GM18526 (cell line): Measurements from ENCODE around the gene GRAP2.

ENCODE experiments used
- POLR2A ChIP-seq: IDR thresholded peaks from 3 replicates; pipeline ENCODE4 v1.6.1; 2011; ENCODE audit not compliant: insufficient read length; ENCODE audit errors: extremely low read depth

GRAP2 gene

DNA sequence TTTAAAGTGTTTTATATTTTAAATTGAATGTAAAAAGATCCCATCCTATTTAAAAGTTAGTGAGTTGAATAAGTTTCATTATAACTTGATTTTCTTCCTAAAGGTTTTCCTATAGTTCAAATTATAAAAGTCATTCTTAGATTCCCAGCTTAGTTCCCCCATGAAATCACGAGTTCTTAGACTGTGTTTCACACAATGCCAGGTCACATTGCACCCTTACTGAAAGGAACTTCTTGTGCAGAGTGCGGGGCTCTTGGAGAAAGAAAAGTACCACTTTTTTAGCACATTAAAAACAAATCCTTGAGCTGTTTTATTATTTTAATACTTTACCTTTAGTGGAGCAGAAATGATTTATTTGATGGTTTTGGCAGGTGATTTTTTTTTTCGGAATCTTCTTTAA lies 15.6 kb downstream of the GRAP2 start:
- no peak for TF ChIP-seq POLR2A

DNA sequence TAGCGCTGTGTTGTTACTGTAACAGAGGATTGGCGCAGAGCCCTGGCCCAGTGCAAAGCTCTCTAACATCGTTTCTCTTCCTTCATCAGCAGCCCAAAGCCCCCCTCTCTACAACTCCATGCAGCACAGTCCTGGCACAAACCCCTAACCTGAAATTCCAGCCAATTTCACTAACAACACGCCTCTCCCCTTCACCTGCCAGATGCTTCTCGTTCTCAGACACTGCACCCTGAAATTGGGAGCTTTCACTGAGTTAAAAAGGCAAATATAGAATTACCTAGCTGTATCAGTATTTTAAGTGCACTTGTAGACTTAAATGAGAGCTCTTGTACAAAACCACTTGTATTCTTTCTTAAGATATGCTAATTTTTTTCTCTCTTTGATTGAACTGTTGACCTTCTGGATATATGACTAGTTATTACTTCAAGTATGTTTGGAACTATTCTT lies 16.3 kb downstream of the GRAP2 start:
- TF ChIP-seq POLR2A, result no peak

DNA sequence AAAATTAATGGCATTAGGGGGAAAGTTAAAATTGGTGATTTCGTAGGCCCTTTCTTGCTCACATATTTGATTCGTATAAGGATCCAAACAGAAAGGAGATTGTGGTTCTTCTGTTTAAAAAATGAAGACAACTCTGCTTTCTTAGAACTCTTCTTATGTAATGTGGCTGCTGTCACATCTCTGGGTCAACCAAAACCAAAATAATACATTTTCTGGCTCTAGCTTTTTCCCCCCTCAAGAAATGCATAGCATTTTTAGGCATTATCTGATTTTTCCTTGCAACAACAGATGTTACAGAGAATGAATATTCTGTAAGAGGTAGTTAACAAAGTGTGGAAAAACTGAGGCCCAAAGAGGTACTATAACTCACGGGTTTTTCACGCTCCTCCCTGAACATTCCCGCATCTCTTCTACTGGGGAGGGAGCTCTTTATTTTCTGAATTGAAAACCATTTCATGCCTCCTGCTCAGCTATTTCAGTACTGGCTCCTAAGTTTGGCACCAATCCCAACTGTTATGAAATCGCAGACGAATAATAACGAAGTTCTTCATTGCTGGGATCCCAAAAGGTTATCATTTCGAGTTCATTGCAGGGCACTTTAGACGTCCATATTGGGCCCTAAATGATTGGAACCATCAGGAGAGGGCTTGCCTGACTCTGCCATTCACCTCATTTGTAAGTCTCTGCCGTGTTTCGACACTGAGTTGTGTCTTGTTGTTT lies 17.1 kb downstream of the GRAP2 start:
- TF ChIP-seq POLR2A, result no peak

DNA sequence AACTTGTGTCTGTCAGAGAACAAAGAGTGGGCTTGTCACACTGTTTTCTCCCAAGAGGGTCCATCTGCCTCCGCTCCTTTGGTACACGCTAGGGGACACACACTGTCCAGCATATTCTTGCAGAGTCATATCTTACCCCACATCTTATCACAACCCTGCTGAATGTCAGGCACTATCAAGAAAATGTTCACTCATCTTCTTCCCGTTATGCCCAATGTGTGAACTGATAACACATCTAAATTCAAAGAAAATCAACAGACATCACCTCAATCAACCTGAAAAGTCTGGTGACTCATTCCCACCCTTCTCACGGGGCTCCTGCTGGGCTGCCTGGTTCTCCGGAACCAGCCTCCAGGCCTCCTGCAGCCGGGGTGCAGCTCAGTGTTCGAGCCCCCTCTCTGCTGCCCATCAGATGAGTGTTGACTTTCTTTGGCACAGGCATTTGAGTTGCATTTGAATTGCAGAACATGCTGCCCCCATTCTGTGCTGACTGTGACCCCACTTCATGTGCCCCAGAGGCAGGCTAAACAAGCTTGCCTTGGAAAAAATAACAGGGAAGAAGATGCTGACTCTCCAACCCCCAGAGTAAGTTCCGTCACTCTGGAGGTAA lies 19.4 kb downstream of the GRAP2 start:
- no peak for TF ChIP-seq POLR2A

DNA sequence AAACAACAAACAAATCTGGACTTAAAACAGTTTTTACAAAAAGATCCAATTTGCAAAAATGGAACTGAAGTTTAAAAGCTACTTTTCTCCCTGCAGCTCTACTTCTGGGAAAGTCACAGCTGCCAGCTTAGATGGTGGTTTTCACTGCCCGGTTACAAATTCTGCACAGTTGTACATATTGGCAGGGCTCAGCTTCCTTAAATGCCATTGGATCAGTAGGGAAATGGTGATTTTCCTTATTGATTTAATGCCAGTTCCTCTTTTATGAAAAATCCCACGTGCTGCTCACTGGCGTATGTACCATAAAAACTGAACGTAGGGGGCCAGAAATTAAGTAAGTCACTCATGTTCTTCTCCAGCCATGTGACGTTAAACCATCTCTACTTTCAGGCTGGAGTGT lies 22.8 kb downstream of the GRAP2 start:
- no peak for TF ChIP-seq POLR2A

DNA sequence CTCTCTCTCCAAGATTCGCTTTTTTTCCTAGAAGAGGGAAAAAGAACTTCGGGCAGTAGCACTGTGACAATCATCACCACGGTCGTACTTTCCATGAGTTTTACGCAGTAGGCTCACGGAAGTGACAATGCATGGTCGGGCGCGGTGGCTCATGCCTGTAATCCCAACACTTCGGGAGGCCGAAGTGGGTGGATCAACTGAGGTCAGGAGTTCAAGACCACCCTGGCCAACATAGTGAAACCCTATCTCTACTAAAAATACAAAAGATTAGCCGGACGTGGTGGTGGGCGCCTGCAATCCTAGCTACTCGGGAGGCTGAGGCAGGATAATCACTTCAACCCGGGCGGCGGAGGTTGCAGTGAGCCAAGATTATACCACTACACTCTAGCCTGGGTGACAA lies 23.4 kb downstream of the GRAP2 start:
- TF ChIP-seq POLR2A, result no peak

DNA sequence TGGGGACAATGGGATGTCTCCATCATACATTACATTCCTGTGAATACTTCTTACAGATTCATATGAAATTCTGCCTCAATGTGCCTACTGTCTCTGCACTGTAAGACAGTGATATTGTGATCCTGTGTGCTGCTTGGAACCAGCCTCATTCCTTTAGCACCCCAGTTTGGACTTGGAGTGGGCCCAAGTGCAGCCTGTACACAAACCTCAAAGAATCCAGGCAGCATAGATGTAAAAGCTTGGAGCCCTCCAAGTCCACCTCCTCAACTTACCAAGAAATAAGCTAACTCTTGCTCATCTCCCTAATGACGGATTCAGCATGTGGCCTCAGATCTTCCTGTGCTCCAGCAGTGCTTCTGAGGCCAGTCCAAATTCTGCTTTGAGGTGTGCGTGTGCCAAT lies 24.4 kb downstream of the GRAP2 start:
- TF ChIP-seq POLR2A, result no peak

DNA sequence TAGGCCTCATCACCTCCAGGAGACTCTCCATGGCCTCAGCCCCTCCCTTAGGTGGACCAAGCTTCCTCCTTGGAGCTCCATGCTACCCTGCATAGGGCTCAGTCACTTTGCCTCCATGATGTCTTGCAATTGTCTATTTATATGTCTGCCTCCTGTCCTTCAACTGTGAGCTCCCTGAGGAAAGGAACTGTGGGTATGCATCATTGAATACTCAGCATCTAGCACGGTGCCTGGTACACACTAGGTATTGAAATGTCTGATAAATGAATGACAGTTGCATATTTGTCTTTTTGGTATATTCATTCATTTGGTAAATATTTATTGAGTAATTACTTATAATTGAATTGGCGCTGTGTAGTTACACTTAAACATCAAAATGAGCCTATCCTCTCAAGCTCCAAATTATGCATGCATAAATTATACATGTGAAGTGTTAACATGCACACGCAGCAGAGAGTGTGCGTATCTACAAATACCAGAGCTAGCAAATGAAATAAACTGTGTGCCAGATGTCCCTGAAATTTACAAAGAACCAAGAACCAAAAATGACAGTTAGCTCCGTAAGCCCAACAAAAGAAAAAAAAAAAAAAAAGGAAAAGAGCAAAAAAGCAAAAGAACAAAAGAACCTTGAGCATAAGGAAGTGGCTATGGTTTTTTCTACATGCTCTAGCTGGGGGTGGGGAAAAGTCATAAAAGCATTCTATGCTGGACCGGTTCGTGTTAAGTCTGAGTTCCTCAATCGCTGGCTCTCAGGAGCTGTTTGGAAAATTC lies 25.2 kb downstream of the GRAP2 start:
- TF ChIP-seq POLR2A, result no peak

DNA sequence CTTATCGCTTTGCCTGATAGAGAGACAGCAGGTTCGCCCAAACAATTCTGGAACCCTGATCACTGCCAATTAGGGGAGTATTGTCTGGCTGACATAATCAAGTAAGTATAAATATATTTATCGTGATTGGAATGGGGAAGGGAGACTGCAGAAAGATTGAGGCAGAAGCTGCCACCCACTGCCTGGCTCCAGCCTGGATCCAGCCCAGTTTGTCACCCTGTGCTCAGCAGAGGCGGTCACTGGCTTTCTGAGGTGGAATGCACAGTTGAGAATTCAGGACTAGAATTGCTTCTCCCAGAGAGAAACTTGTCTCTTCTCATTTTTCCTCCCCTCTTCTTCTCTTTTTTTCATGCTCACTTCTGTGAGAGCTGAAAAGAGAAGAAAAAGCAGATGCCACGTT lies 25.9 kb downstream of the GRAP2 start:
- no peak for TF ChIP-seq POLR2A

DNA sequence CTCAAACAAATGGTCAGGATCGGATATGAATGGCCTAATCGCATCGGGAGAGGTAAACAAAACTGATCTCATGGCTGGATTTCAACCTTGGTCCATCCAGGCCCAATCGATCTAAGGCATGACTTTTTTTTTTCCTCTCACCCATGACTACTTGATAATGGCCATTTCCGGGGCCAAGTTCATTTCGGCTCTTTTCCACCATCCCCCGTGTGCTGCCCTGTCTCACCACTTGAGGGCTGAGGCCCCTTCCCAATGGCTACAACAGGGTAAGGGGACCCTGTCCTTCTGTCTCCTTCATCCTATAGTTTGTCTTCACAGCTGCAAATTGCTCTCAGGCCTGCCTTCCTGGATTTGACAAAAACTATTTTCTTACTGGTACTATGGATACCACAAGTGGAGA lies 26.7 kb downstream of the GRAP2 start:
- TF ChIP-seq POLR2A, result no peak

DNA sequence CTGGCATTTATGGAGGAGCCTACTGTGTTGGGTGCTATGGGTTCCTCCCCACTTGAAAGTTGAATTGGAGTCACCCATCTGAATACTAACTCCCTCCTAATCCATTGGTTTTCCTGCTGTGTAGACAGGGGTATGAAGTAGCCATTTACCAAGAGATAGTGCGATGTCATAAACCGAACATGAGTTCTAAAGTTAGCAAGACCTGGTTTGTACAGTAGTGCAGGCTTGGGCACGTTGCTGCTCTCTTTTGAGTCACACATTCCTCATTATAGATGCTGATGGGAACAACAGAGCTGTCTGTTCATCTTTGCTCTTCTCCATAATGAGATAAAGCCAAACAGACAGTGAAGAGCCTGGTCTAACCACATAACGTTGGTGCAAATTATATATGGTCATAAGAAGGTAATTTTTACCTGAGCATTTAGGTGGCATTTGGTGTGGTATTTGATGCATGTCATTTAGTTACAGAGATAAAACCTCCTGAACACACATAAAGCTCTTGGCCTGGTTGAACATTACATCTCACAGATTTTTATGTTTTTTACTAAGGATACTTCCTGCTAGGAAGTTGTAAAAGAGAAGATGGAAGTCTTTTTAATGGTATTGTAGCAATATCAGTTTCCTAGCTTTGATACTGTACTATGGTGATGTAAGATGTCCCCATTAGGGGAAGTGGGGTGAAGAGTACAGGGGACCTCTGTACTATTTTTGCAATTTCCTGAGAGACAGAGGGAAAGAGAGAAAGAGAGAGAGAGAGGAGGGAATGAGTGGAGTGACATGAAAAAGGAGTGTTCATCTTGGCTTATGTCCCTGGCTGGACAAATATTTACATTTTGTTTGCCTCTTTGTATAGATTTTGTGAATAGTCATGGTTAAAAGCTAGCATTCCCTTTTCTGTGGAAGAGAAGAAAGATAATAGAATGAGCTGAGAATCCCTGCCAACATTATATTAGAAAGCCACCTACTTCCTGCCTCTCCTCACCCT lies 27.9 kb downstream of the GRAP2 start:
- no peak for TF ChIP-seq POLR2A

DNA sequence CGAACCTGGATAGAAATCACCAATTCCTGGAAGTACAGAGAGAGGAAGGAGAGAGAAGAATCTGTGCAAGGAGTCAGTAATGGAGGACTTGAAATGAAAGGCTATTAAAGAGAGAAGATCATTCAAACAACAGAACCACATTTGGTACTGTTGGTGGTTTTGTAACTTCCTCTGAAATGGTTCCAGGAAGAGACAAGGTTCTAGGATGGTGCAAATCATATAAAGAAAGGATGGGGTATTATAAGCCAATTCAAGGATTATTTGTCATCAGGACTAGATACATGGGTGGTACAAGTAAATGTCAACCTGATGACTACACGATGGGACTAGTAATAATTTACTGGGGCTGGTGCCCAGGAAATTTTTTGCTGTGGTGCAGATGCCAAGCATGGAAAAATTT lies 30.4 kb downstream of the GRAP2 start:
- TF ChIP-seq POLR2A, result no peak

DNA sequence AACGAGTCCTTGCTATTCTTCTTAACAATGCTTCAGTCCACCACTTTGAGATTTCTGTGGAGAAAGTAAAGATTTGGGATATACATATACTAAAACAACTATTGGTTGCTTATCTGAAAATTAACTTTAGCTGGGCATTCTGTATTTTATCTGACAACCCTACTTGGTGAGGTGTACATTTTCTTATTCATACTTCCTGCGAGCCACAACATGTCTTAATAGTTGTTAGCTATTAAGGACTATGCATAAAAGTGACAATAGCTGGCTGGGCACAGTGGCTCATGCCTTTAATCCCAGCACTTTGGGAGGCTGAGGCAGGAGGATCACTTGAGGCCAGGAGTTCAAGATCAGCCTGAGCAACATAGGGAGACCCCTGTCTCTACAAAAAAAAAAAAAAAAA lies 31.3 kb downstream of the GRAP2 start:
- no peak for TF ChIP-seq POLR2A

DNA sequence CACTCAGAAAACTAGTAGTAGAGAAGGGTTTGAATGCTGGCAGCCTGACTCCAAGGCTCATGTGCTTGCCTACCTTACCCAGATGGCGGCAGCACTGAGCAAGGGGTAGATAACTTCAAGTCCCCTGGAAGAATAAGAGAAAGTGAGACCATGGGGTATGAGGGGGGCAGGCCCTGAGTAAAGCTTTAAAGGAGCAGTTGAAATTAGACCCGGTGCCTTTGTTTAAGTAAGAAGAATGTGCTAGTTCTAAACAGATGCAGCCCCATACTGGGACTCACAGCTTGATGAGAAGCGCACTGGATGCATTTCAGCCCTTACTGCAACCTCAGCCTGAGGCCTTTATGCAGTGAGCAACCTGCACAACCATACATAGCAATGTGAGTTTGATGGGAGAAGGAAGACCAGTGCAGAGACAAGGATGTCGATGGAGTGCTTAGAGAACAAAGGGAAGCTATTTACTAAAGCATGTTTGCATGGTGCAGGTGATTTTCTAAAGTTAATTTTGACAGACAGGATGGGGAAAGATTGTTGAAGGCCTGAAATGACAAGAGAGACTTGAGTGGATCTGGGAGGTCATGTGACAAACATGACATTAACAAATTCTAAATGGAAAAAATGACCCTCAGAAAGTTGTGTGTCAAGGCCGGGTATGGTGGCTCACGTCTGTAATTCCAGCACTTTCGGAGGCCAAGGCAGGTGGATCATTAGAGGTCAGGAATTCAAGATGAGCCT lies 32.2 kb downstream of the GRAP2 start:
- no peak for TF ChIP-seq POLR2A

DNA sequence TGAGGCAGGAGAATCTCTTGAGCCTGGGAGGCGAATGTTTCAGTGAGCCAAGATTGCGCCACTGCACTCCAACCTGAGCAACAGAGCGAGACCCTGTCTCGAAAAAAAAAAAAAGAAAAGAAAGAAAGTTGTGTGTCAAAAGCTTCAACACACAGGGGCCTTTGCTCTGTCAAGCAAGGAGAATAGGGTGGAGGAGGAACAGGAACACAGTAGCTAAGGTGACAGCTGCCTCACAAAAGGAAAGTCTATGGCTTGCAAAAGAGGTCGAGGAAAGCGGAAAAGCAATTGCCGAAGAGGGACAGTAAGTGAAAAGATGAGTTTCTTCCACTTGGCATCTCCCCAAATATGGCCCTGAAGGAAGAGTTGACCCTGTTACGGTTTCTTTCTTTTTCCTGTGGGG lies 32.9 kb downstream of the GRAP2 start:
- no peak for TF ChIP-seq POLR2A

DNA sequence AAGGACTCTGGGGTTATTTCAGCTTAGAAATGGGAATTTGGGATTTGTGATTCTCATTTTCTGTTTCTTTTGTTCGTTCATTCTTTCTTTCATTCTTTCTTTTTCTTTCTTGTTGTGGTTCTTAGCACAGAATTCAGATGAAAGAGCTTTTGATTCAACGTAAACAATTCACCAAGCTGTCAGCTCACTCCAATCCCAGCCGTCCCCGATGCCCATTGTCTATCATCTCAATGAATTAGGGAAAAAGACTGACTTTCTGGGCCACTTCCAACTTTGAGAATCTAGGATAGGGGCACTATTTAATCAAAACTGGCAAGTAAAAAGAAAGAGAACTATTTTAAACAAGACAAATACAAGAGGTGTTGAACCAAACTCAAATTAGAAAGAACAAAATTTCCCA lies 34.2 kb downstream of the GRAP2 start:
- no peak for TF ChIP-seq POLR2A
